Effector memory CD8-positive, alpha-beta T cell (primary cell): ENCODE results near the gene UBB.
A peak's percentile ranks its signal among the peaks of the same experiment; 100 is the strongest.

Experiments used
- ATAC-seq: fragments of 150-1000 bp; cut with Tn5 transposase; replicated peaks from 2 replicates; pipeline ENCODE4 v1.10.0; 2021; ENCODE audit warnings: mild to moderate bottlenecking, moderate library complexity
- DNase-seq, 3 experiments: peaks; one replicate each; pipeline ENCODE4 v3.0.0; 2021
- H3K27ac Mint-ChIP-seq, 2 donors: one replicate each; pipeline ENCODE4 v1.8.0; 2022; ENCODE audit warnings: mild to moderate bottlenecking in 2 of 2, mixed read lengths in 2 of 2, moderate library complexity in 2 of 2
- H3K27me3 Mint-ChIP-seq, 2 donors: one replicate each; pipeline ENCODE4 v1.8.0; 2022; ENCODE audit warnings: mixed read lengths in 2 of 2
- H3K36me3 Mint-ChIP-seq: one replicate; pipeline ENCODE4 v1.8.0; 2022; ENCODE audit warnings: mild to moderate bottlenecking, moderate library complexity, mixed read lengths; ENCODE audit not compliant: insufficient read depth
- H3K4me1 Mint-ChIP-seq, 2 donors: one replicate each; pipeline ENCODE4 v1.8.0; 2022; ENCODE audit warnings: low read depth in 2 of 2, mixed read lengths in 2 of 2
- H3K4me3 Mint-ChIP-seq, 2 donors: one replicate each; pipeline ENCODE4 v1.8.0; 2022; ENCODE audit warnings: mild to moderate bottlenecking in 2 of 2, mixed read lengths in 2 of 2, moderate library complexity in 2 of 2
- H3K9me3 Mint-ChIP-seq, 2 donors: one replicate each; pipeline ENCODE4 v1.8.0; 2022; ENCODE audit warnings: mixed read lengths in 2 of 2
- total RNA-seq, 9 experiments: gene quantifications; one replicate each; lab custom pipeline; 2026; lab: John Stamatoyannopoulos, UW

Gene UBB
- 222 to 900 (median 555) reads per million in 9 experiments for total RNA-seq

DNA sequence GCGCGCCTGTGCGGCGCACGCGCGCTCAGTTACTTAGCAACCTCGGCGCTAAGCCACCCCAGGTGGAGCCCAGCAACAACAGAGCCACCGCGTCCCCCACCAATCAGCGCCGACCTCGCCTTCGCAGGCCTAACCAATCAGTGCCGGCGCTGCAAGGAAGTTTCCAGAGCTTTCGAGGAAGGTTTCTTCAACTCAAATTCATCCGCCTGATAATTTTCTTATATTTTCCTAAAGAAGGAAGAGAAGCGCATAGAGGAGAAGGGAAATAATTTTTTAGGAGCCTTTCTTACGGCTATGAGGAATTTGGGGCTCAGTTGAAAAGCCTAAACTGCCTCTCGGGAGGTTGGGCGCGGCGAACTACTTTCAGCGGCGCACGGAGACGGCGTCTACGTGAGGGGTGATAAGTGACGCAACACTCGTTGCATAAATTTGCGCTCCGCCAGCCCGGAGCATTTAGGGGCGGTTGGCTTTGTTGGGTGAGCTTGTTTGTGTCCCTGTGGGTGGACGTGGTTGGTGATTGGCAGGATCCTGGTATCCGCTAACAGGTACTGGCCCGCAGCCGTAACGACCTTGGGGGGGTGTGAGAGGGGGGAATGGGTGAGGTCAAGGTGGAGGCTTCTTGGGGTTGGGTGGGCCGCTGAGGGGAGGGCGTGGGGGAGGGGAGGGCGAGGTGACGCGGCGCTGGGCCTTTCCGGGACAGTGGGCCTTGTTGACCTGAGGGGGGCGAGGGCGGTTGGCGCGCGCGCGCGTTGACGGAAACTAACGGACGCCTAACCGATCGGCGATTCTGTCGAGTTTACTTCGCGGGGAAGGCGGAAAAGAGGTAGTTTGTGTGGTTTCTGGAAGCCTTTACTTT lies at the start of gene UBB:
UBB (plus strand) TSS at position 452 of the 856 bp plus-strand sequence. CDS start 817 bp downstream, outside the sequence.
- ATAC-seq = peak; percentile 94
- Mint-ChIP-seq H3K4me3 (peak within 1 kb of the TSS; percentile 96 to 99), H3K27me3 (no peaks in the 10 kb centered on the region), H3K27ac (peak within 1 kb of the TSS; percentile 99 to 100), H3K36me3 (peaks cover 39% of the 10 kb centered on the region), H3K9me3 (no peaks in the 10 kb centered on the region), H3K4me1 (peaks cover 30 to 40% of the 10 kb centered on the region in 2 donors)
- DNase-seq = peak; percentile 88 to 92 (median 90)

DNA sequence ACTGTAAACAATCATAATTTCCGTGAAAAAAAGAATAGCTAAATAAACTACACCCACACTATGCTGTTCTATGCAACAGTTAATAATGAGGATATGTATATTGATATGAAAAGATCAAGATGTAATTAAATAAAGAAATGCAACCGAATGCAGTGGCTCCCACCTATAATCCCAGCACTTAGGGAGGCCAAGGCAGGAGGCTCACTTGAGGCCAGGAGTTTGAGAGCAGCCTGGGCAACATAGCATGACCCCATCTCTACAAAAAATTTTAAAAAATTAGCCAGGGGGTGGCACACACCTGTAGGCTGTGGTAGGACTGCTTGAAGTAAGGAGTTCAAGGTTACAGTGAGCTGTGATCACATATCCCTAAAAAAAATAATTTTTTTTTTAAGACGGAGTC lies 42.5 kb upstream of the UBB start:
- Mint-ChIP-seq H3K4me3 (no peak overlapping the region), H3K4me1 (no peaks in the 10 kb centered on the region), H3K27me3 (no peaks in the 10 kb centered on the region), H3K36me3 (peaks cover 5% of the 10 kb centered on the region), H3K9me3 (no peaks in the 10 kb centered on the region), H3K27ac (no peak overlapping the region)
- ATAC-seq (no peak), DNase-seq (no peak)

DNA sequence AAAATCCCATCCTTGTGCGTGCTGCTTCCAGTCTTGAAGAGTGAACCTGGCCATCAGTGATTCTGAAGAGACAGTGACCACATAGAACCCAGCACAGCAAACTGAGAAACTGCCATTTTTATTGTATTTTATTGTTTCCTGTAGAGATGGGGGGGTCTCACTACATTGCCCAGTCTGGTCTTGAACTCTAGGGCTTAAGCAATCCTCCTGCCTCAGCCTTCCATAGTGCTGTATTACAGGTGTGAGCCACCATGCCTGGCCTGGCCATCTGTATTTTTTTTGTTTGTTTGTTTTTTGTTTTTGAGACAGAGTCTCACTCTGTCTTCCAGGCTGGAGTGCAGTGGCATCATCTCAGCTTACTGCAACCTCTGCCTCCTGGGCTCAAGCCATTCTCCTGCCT lies 41.5 kb upstream of the UBB start:
- Mint-ChIP-seq H3K27me3 (no peaks in the 10 kb centered on the region), H3K9me3 (no peaks in the 10 kb centered on the region), H3K4me3 (no peak overlapping the region), H3K4me1 (no peaks in the 10 kb centered on the region), H3K27ac (no peak overlapping the region), H3K36me3 (peaks cover 8% of the 10 kb centered on the region)
- DNase-seq (no peak), ATAC-seq (no peak)

DNA sequence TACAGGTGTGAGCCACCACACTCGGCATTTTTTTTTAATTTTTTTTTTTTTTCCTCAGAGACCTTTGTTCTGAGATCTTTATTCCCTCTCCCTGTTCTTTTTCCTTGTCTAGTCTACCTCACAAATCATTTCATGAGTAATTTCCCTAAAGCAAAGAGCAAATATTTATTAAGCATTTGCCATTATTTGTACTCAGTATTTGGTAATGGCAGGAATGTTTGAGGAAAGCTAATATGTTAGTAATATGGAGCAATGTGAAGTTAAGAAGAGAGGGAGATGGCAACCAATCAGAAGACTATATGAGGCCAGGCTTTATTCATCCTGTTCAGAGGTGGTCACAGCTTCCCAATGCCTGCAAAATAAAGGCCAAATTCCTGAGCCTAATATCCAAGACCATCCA lies 40.9 kb upstream of the UBB start:
- no peak overlapping the region for H3K4me3 Mint-ChIP-seq
- ATAC-seq = no peak
- H3K9me3 Mint-ChIP-seq = no peaks in the 10 kb centered on the region
- no peaks in the 10 kb centered on the region for H3K27me3 Mint-ChIP-seq
- H3K4me1 Mint-ChIP-seq = no peaks in the 10 kb centered on the region
- no peak for DNase-seq
- peaks cover 8% of the 10 kb centered on the region for H3K36me3 Mint-ChIP-seq
- H3K27ac Mint-ChIP-seq = no peak overlapping the region

DNA sequence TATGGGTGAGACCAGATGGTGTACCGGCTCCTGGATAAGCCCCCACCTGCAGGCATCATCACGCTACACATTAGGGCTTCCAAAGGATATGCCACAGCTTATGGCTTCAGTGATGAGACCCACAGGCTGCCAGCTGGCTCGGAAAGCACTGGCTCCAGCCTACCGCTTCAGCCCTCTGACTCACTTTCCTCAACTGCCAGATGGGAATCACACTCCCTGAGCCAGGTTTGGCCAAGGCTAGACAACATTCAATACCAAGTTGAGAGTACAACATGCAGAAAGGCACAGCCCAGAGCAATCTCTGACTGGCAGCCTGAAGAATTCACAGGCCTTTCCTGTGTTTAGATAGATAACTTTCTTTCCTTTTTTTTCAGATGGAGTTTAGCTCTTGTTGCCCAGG lies 37.9 kb upstream of the UBB start:
- Mint-ChIP-seq H3K36me3 (peaks cover 8% of the 10 kb centered on the region), H3K27ac (no peak overlapping the region), H3K4me3 (no peak overlapping the region), H3K4me1 (no peaks in the 10 kb centered on the region), H3K9me3 (no peaks in the 10 kb centered on the region), H3K27me3 (no peaks in the 10 kb centered on the region)
- ATAC-seq (no peak), DNase-seq (no peak)

DNA sequence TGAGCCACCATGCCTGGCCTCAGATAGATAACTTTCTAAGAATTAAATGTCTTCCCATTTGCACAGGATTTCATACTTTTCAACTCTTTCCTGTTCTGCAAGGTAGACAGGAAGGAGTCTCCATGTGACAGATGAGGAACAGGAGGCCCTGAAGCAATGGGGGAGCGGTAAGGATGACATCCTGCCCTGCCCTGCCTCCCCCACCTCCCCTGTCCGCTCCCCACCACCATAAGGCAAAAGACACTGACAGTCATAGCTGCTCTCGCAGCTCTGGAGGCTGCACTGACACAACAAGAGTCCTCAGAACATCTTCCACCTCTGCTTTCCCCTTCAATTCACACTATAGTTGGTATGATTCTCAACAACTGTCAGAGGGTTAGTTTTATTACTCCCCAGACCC lies 37.3 kb upstream of the UBB start:
- H3K4me3 Mint-ChIP-seq = no peak overlapping the region
- no peak for ATAC-seq

DNA sequence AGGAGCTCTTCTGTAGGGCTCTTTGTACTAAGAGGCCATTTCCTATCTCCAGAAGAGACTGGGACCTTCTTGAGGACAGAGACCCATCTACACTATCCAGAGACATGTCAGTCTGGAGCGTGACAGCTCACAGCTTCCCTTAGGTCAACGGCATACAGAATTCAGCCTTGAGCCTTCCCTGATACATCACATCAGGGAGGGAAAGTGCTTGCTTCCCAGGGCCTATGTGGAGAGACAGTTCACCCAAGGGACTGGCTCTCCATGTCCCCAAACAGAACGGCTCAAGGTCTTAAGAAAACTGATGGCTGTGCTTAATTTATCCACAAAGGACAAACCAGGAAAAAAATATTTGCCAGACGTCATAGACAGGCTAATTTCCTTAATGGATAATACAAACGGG lies 35.3 kb upstream of the UBB start:
- H3K9me3 Mint-ChIP-seq = no peaks in the 10 kb centered on the region
- ATAC-seq (no peak), DNase-seq (no peak)
- H3K36me3 Mint-ChIP-seq = peaks cover 12% of the 10 kb centered on the region
- H3K4me1 Mint-ChIP-seq = no peaks in the 10 kb centered on the region
- H3K4me3 Mint-ChIP-seq = no peak overlapping the region
- H3K27ac Mint-ChIP-seq = no peak overlapping the region
- no peaks in the 10 kb centered on the region for H3K27me3 Mint-ChIP-seq

More for the DNA sequence above, 37.3 kb upstream of the UBB start:
- no peak for DNase-seq
- Mint-ChIP-seq H3K36me3 (peaks cover 8% of the 10 kb centered on the region), H3K4me1 (no peaks in the 10 kb centered on the region), H3K9me3 (no peaks in the 10 kb centered on the region), H3K27me3 (no peaks in the 10 kb centered on the region), H3K27ac (no peak overlapping the region)

DNA sequence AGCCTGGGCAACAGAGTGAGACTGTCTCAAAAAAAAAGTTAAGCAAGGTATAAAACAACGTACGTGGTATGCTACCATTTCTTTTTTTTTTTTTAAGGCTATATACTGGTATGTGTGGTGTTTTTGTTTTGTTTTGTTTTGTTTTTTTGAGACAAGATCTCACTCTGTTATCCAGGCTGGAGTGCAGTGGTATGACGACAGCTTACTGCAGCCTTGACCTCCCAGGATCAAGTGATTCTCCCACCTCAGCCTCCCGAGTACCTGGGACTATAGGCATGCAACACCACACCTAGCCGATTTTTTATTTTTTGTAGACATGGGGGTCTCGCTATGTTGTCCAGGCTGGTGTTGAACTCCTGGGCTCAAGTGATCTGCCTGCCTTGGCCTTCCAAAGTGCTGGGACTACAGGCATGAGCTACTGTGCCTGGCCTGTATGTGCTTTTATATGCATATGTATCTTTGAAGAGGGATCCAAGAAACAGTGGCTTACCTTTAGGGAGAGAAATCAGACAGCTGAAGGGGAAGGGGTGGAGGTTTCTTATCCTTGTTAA lies 34.1 kb upstream of the UBB start:
- no peak overlapping the region for H3K27ac Mint-ChIP-seq
- H3K9me3 Mint-ChIP-seq = no peaks in the 10 kb centered on the region
- DNase-seq (no peak), ATAC-seq (no peak)
- no peaks in the 10 kb centered on the region for H3K27me3 Mint-ChIP-seq
- H3K36me3 Mint-ChIP-seq = peaks cover 12% of the 10 kb centered on the region
- no peak overlapping the region for H3K4me3 Mint-ChIP-seq
- H3K4me1 Mint-ChIP-seq = peaks cover 1 to 2% of the 10 kb centered on the region in 2 donors

DNA sequence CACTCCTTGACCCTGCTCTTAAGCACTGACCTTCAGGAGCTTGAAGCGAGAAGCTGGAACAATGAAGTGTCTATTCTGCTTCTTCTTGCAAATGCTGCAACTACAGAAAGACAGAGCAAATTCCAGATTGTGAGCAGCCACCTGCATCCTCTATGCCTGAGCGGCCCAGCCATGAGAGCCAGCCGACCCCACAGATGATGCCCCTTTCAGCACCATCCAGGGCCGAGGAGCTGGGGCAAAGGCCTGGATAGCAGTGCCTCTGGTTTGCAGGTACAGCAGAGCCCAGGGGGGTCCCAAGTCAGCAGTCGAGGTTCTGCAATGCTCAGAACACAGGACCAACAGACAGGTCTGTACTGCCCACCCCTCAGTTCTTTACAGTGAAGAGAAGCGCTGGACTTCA lies 32.3 kb upstream of the UBB start:
- Mint-ChIP-seq H3K27ac (no peak overlapping the region), H3K4me3 (no peak overlapping the region), H3K27me3 (no peaks in the 10 kb centered on the region), H3K4me1 (peaks cover 9 to 10% of the 10 kb centered on the region in 2 donors), H3K9me3 (no peaks in the 10 kb centered on the region), H3K36me3 (peaks cover 15% of the 10 kb centered on the region)
- ATAC-seq (no peak), DNase-seq (no peak)

DNA sequence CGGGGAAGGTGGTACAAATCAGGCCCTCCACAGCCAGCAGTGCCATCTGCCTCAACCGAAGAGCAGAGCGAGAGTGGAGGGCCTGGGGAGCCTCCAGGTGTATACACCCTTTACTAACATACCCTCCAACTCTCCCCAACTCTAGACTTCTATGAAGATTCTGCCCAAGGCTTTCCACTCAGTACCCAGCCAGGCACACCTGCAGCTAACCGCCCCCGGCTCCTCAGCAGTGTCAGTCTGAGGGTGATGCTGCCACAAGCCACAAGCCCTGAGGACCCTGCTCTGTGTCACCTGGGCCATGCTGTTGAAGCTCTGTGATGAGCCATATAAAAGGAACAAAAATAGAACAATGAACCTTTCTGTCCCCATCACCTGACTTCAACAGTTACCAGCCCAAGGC lies 31.5 kb upstream of the UBB start:
- H3K4me3 Mint-ChIP-seq = no peak overlapping the region
- ATAC-seq (no peak), DNase-seq (no peak)
- no peaks in the 10 kb centered on the region for H3K27me3 Mint-ChIP-seq
- H3K9me3 Mint-ChIP-seq = no peaks in the 10 kb centered on the region
- H3K36me3 Mint-ChIP-seq = peaks cover 16% of the 10 kb centered on the region
- H3K4me1 Mint-ChIP-seq = peaks cover 10 to 13% of the 10 kb centered on the region in 2 donors
- peak overlapping the region in 1 of 2 donors; percentile 41 for H3K27ac Mint-ChIP-seq

DNA sequence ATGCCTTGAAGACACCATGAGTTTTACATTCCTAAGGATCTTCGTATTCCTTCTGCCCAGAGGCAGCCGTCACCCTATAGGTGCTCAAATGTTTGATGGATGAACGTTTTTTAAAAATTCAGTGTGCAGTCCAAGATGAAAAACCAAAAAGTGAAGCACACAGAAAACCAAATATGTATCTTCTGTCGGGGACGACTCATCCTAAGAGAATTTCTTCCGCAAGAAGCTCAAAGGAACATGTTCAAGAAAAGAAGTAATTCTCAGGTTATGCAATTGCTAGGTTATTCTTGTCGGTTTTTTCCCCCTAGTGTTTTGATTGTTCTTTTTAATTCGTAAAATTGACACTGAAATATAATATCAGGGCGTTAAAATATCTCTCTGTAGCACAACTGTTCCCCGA lies 29.1 kb upstream of the UBB start:
- H3K9me3 Mint-ChIP-seq = no peaks in the 10 kb centered on the region
- no peak for ATAC-seq
- no peak for DNase-seq
- H3K4me1 Mint-ChIP-seq = peaks cover 10 to 13% of the 10 kb centered on the region in 2 donors
- H3K27ac Mint-ChIP-seq = peak overlapping the region; percentile 42 to 62
- no peaks in the 10 kb centered on the region for H3K27me3 Mint-ChIP-seq
- peak overlapping the region; percentile 87 to 88 for H3K4me3 Mint-ChIP-seq
- H3K36me3 Mint-ChIP-seq = peaks cover 20% of the 10 kb centered on the region

DNA sequence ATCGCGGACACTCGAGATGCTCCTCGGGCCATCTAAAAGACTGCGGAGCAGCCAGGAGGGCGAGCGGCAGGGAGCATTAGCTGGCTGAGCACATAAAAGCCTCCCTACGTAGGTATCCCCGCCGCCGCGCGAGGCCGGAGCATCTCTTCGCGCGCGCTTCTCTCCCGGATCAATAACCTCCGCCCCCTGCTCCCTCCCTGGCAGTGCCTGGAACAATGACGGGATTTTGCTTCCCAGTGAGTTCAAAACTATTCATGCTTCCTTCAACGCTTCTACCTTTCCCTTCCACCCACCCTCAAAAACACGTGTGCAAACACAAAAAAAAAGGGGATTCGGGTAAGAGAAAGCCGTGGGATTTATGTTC lies 28.6 kb upstream of the UBB start:
- peaks cover 10 to 13% of the 10 kb centered on the region in 2 donors for H3K4me1 Mint-ChIP-seq
- H3K9me3 Mint-ChIP-seq = no peaks in the 10 kb centered on the region
- peak in 1 of 3 experiments; percentile 12 for DNase-seq
- H3K4me3 Mint-ChIP-seq = peak overlapping the region; percentile 87 to 88
- H3K27ac Mint-ChIP-seq = peak overlapping the region; percentile 42 to 62
- no peaks in the 10 kb centered on the region for H3K27me3 Mint-ChIP-seq
- ATAC-seq = no peak
- peaks cover 20% of the 10 kb centered on the region for H3K36me3 Mint-ChIP-seq

DNA sequence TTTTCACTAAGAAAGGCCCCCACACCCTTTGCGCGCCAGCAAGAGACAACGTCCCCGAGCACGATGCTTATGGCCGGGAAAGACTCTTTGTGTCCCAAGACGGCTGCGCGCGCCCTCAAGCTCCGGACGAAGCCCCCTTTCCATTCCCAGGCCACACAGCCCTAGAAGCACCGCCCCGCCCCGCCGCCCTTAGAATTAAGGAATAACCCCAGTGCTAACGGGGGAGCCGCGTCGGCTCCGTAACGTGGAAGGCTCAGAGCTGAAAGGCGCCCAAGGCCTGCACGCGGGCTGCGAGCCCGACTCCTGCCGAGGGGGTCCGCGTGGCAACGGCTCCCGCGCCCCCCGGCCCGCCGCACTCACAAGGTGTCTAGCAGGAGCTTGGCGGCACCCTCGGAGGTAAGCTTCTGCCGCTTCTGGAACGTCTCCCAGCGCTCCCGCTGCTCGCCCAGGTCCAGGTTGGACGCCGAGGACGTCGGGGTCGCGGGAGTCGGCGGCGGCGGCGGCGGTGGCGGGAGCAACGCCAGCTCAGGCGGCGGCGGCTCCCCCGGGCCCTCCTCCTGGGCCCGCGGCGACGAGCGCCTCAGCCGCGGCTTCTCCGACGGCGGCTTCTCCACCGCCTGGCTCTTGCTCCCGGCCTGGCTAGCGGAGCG lies 28.1 kb upstream of the UBB start:
- ATAC-seq (peak; percentile 72), DNase-seq (peak in 2 of 3 experiments; percentile 3 to 21)
- H3K4me1 Mint-ChIP-seq = peaks cover 10 to 13% of the 10 kb centered on the region in 2 donors
- no peaks in the 10 kb centered on the region for H3K9me3 Mint-ChIP-seq
- H3K4me3 Mint-ChIP-seq = peak overlapping the region; percentile 87 to 88
- H3K27ac Mint-ChIP-seq = peak overlapping the region; percentile 42 to 62
- no peaks in the 10 kb centered on the region for H3K27me3 Mint-ChIP-seq
- H3K36me3 Mint-ChIP-seq = peaks cover 20% of the 10 kb centered on the region
